SU-DHL-6 (cell line): ENCODE data around the gene ERAL1.

Experiments used
- CTCF ChIP-seq: fragments of 200-600 bp; sonication (generic); IDR thresholded peaks from one replicate; pipeline ENCODE4 v1.5.1; 2017; ENCODE audit warnings: antibody characterized with exemption, mild to moderate bottlenecking, low read length, moderate library complexity; ENCODE audit not compliant: insufficient read depth, poor library complexity, severe bottlenecking
- EZH2phosphoT487 ChIP-seq: fragments of 200-600 bp; sonication (generic), shearing (Covaris generic); conservative IDR thresholded peaks from 2 replicates; pipeline ENCODE4 v1.6.1; 2018; ENCODE audit warnings: mild to moderate bottlenecking, antibody characterized with exemption, low read length, moderate library complexity, mixed read lengths

- TF ChIP-seq CTCF (no peak), EZH2phosphoT487 (no peak)
These were observed 36.0 kb upstream of the ERAL1 start for GRCh38 chr17:28818819-28819221.
